Smooth muscle cell of the brain vasculature (primary cell): ENCODE data around the gene COL11A1.
"Not testable (repeated sequence)": the region's sequence is repeated elsewhere in the genome, so short reads cannot be mapped to it uniquely, and the experiment has no call there.

Experiments
- DNase-seq: peaks from one replicate; pipeline ENCODE4 v3.0.0-alpha.2; 2012; ENCODE audit warnings: low read depth, low spot score

COL11A1 gene

DNA sequence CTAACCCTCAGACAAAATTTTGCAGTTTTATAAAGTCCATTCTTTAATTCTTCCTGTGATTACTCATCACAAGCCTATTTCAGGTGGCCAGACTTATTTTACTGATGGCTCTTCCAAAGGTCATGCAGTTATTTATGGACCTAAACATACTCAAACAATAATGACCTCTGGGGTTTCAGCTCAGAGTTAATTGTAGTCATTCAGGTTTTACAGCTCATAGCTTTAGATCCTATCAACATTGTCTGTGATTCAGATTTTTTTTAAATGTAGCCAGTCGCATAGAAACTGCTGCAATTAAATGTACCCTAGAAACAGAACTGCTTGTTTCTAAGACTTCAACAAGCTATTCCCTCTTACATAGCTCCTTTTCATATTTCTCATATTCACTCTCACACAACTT, 270.8 kb downstream of the COL11A1 start:
- DNase-seq, result no peak

DNA sequence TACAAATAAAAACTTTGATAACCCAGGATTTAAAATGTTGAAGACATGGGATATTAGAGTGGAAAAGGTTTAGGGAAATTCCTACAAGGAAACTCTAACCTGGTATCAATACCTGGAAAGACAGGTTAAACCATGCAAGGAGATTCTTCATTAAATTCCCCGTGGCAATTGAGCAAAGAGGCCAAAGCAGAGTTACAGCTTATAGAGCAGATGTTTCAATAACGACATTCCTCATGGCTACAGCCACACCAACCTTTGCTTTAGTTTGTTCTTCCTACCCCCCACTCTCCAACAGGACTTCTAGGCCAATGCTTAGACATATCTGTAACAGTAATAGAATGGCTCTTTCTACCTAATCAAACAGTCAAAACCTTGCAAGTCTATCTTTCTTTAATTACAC, 271.3 kb downstream of the COL11A1 start:
- DNase-seq, result no peak

DNA sequence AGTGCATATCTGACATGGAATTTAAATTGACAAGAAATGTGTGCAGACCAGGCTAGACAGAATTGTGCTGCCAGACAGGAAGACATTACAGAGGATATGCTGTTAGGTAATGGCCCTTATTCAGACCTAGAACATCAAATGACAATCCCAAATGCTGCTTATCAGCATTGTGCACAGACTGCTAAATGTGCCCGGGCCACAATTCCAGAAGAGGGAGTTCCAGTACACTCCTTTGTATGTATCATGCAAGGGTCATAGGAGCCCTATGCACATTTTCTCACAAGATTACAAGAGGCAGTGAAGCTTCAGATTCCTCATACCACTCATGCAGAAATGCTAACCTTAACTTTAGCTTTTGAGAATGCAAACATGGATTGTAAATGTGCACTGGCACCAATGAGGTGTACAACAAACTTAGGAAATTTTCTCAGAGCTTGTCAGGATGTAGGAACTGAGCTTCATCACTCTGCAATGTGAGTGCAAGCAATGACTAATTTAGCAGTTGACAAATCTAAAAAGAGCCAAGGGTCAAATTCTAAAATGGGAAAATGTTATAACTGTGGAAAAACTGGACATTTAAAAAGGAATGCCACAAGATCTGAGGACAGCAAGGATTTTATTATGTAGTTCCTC, 273.5 kb downstream of the COL11A1 start:
- DNase-seq, result no peak

DNA sequence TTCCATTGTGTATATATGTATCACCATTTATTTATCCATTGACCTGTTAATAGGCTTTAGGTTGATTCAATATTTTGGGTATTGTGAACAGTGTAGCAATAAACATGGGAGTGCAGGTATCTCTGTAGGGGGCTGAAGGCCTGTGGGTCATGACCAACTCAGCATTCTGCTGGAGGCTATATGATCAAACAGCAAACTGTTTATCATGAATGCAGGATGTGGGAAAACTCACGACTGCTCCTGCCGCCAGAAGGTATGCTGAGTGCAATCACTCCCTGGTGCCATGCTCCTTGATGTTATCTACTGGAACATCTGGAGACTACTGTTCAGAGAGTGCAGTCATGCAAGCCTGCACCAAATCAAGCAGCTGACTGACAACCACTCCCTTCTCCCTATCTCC, 275.2 kb downstream of the COL11A1 start:
- DNase-seq, result no peak

DNA sequence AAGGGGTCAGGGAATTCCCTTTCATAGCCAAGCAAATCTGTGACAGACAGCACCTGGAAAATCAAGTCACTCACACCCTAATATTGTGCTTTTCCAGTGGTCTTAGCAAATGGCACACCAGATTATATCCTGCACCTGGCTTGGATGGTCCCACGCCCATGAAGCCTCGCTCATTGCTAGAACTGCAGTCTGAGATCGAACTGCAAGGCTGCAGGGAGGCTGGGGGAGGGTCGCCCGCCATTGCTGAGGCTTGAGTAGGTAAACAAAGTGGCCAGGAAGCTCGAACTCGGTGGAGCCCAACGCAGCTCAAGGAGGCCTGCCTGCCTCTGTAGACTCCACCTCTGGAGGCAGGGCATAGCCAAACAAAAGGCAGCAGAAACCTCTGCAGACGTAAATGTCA, 281.6 kb downstream of the COL11A1 start:
- DNase-seq, result not testable (repeated sequence)
